ENCODE results near the gene OSBPL3.

OSBPL3 gene

GRCh38 chr7:24847754-24848153 is 132.2 kb downstream of the OSBPL3 start:
- H3K9me3 Mint-ChIP-seq = no peaks in the 10 kb centered on the region
- peaks cover 4% of the 10 kb centered on the region for H3K27me3 Mint-ChIP-seq (ENCODE audit: low read depth, poor library complexity)
- no peaks in the 10 kb centered on the region for H3K36me3 Mint-ChIP-seq (ENCODE audit: low read depth)
- peaks cover 15% of the 10 kb centered on the region for H3K4me1 Mint-ChIP-seq
- no peak overlapping the region for H3K4me3 Mint-ChIP-seq
- no peak for TF ChIP-seq CTCF (IDR thresholded peaks at IDR 0.05)
- H3K27ac Mint-ChIP-seq = no peak overlapping the region
- DNase-seq = no peak

- DNase-seq = no peak
- TF ChIP-seq CTCF (IDR thresholded peaks at IDR 0.05) = no peak
- Mint-ChIP-seq H3K36me3 (ENCODE audit: low read depth) (no peaks in the 10 kb centered on the region), H3K27me3 (ENCODE audit: low read depth, poor library complexity) (peaks cover 8% of the 10 kb centered on the region), H3K4me1 (peaks cover 5% of the 10 kb centered on the region), H3K27ac (no peak overlapping the region), H3K9me3 (no peaks in the 10 kb centered on the region), H3K4me3 (no peak overlapping the region)
Measured at GRCh38 chr7:24843821-24844434, 136.1 kb downstream of the OSBPL3 start.

GRCh38 chr7:24842449-24843241 is 137.3 kb downstream of the OSBPL3 start:
- no peaks in the 10 kb centered on the region for H3K36me3 Mint-ChIP-seq (ENCODE audit: low read depth)
- H3K4me3 Mint-ChIP-seq = no peak overlapping the region
- no peaks in the 10 kb centered on the region for H3K9me3 Mint-ChIP-seq
- no peak for TF ChIP-seq CTCF (IDR thresholded peaks at IDR 0.05)
- DNase-seq = no peak
- H3K4me1 Mint-ChIP-seq = peaks cover 5% of the 10 kb centered on the region
- peak overlapping the region; percentile 5 for H3K27ac Mint-ChIP-seq
- H3K27me3 Mint-ChIP-seq (ENCODE audit: low read depth, poor library complexity) = peaks cover 4% of the 10 kb centered on the region

- Mint-ChIP-seq H3K27ac (no peak overlapping the region), H3K4me1 (peaks cover 5% of the 10 kb centered on the region), H3K36me3 (ENCODE audit: low read depth) (no peaks in the 10 kb centered on the region), H3K27me3 (ENCODE audit: low read depth, poor library complexity) (peaks cover 4% of the 10 kb centered on the region), H3K4me3 (no peak overlapping the region), H3K9me3 (no peaks in the 10 kb centered on the region)
- no peak for DNase-seq
- TF ChIP-seq CTCF (IDR thresholded peaks at IDR 0.05) = no peak
Measured at GRCh38 chr7:24842029-24842428, 137.9 kb downstream of the OSBPL3 start.

- no peaks in the 10 kb centered on the region for H3K9me3 Mint-ChIP-seq
- no peaks in the 10 kb centered on the region for H3K36me3 Mint-ChIP-seq (ENCODE audit: low read depth)
- peaks cover 5% of the 10 kb centered on the region for H3K4me1 Mint-ChIP-seq
- H3K4me3 Mint-ChIP-seq = no peak overlapping the region
- no peak for DNase-seq
- H3K27me3 Mint-ChIP-seq (ENCODE audit: low read depth, poor library complexity) = peaks cover 4% of the 10 kb centered on the region
- TF ChIP-seq CTCF (IDR thresholded peaks at IDR 0.05) = no peak
- no peak overlapping the region for H3K27ac Mint-ChIP-seq
Measured at GRCh38 chr7:24840563-24840962, 139.4 kb downstream of the OSBPL3 start.

- no peak for TF ChIP-seq CTCF (IDR thresholded peaks at IDR 0.05)
- DNase-seq = no peak
- H3K4me1 Mint-ChIP-seq = peaks cover 7% of the 10 kb centered on the region
- H3K27me3 Mint-ChIP-seq (ENCODE audit: low read depth, poor library complexity) = peaks cover 9% of the 10 kb centered on the region
- no peak overlapping the region for H3K4me3 Mint-ChIP-seq
- H3K9me3 Mint-ChIP-seq = no peaks in the 10 kb centered on the region
- no peak overlapping the region for H3K27ac Mint-ChIP-seq
- no peaks in the 10 kb centered on the region for H3K36me3 Mint-ChIP-seq (ENCODE audit: low read depth)
Measured at GRCh38 chr7:24836084-24836483, 143.9 kb downstream of the OSBPL3 start.
